ENCODE data around the gene ZHX3.

DNA sequence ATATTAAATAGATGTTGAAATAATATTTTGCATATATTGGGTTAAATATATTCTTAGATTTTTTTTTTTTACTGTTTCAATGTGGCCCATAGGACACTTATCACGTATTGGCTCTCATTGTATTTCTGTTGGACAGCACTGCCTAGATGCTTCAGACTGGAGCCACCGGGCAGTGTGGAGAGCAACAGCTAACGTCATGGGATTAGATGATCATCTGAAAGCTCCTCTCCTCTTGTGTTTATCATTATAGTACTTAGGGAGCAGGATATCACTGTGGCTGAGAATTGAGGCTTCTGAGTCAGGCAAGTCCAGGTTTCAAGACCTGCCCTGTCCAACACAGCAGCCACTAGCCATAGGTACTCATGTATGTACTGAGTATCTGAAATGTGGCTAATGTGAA is 87.4 kb downstream of the ZHX3 start:
- TF ChIP-seq CTCF (IDR thresholded peaks at IDR 0.05; ENCODE audit: low read depth, low read length, poor library complexity, severe bottlenecking), result no peak
- no peak for TF ChIP-seq EZH2phosphoT487 (IDR thresholded peaks at IDR 0.05; ENCODE audit: borderline replicate concordance, low read length)

Data from DOHH2 (cell line).